Neuronal stem cell (in vitro differentiated cells): ENCODE data around the gene GPATCH4.
"Not testable (repeated sequence)": the region's sequence is repeated elsewhere in the genome, so short reads cannot be mapped to it uniquely, and the experiment has no call there.

Source experiments
- DNase-seq: peaks from one replicate; pipeline ENCODE4 v3.0.0-alpha.2; 2013; ENCODE audit warnings: low spot score
- H2AFZ ChIP-seq: one replicate; pipeline ENCODE4 v1.6.1; 2013; ENCODE audit warnings: mild to moderate bottlenecking, low read length, inconsistent platforms
- H2AK5ac ChIP-seq: 2 replicates; pipeline ENCODE4 v1.6.1; 2013; ENCODE audit warnings: low read depth, mild to moderate bottlenecking, inconsistent platforms, low read length, moderate library complexity, mixed read lengths
- H2BK120ac ChIP-seq: 2 replicates; pipeline ENCODE4 v1.6.1; 2013; ENCODE audit warnings: low read depth, mild to moderate bottlenecking, inconsistent platforms, low read length, moderate library complexity, mixed read lengths
- H2BK12ac ChIP-seq: one replicate; pipeline ENCODE4 v1.6.1; 2013; ENCODE audit warnings: low read length, inconsistent platforms
- H2BK15ac ChIP-seq: 2 replicates; pipeline ENCODE4 v1.6.1; 2013; ENCODE audit warnings: mild to moderate bottlenecking, low read length, inconsistent platforms, mixed read lengths
- H2BK5ac ChIP-seq: one replicate; pipeline ENCODE4 v1.6.1; 2013; ENCODE audit warnings: inconsistent platforms, mild to moderate bottlenecking, low read length, moderate library complexity
- H3K14ac ChIP-seq: one replicate; pipeline ENCODE4 v1.6.1; 2013; ENCODE audit warnings: low read length, inconsistent platforms
- H3K18ac ChIP-seq: 2 replicates; pipeline ENCODE4 v1.6.1; 2013; ENCODE audit warnings: low read length, inconsistent platforms
- H3K23ac ChIP-seq: 2 replicates; pipeline ENCODE4 v1.6.1; 2013; ENCODE audit warnings: low read depth, mild to moderate bottlenecking, mixed read lengths, low read length, inconsistent platforms; ENCODE audit not compliant: poor library complexity
- H3K27ac ChIP-seq: replicated peaks from 3 replicates; pipeline ENCODE4 v1.5.1; 2013; ENCODE audit warnings: low read length, inconsistent platforms
- H3K27me3 ChIP-seq, 3 experiments: 2 replicates each; pipeline ENCODE4 v1.6.1; 2013; ENCODE audit warnings: low read length in 3 of 3, mild to moderate bottlenecking in 2 of 3, inconsistent platforms in 1 of 3, low read depth in 1 of 3, mixed read lengths in 1 of 3, moderate library complexity in 1 of 3; ENCODE audit not compliant: control insufficient read depth in 3 of 3, insufficient read depth in 3 of 3
- H3K36me3 ChIP-seq, 2 donors: replicated peaks in 1 of 2; 2 replicates each; pipeline ENCODE4 v1.6.1; 2013; ENCODE audit warnings: low read length in 2 of 2; ENCODE audit not compliant: control insufficient read depth in 2 of 2, insufficient read depth in 2 of 2
- H3K4ac ChIP-seq: 2 replicates; pipeline ENCODE4 v1.6.1; 2013; ENCODE audit warnings: inconsistent platforms, mild to moderate bottlenecking, low read length, moderate library complexity
- H3K4me1 ChIP-seq, 2 donors: 1 replicate in 1 of 2; 2 replicates in 1 of 2; pipeline ENCODE4 v1.6.1; 2013; ENCODE audit warnings: low read length in 2 of 2, low read depth in 1 of 2; ENCODE audit not compliant: control insufficient read depth in 2 of 2, insufficient read depth in 1 of 2
- H3K4me2 ChIP-seq: one replicate; pipeline ENCODE4 v1.6.1; 2013; ENCODE audit warnings: mild to moderate bottlenecking, low read length, inconsistent platforms; ENCODE audit not compliant: insufficient read depth, poor library complexity, severe bottlenecking
- H3K4me3 ChIP-seq, 2 donors: 2 replicates each; pipeline ENCODE4 v1.5.1; 2013; ENCODE audit warnings: low read length in 2 of 2, mild to moderate bottlenecking in 2 of 2, inconsistent platforms in 1 of 2, moderate library complexity in 1 of 2
- H3K79me1 ChIP-seq: one replicate; pipeline ENCODE4 v1.6.1; 2013; ENCODE audit warnings: low read depth, mild to moderate bottlenecking, inconsistent platforms, low read length, moderate library complexity
- H3K9ac ChIP-seq: one replicate; pipeline ENCODE4 v1.6.1; 2013; ENCODE audit warnings: mild to moderate bottlenecking, low read depth, low read length, inconsistent platforms; ENCODE audit not compliant: poor library complexity
- H3K9me3 ChIP-seq, 2 donors: replicated peaks in 1 of 2; 2 replicates each; pipeline versions ENCODE3 to v1.6.1; 2013; ENCODE audit warnings: low read length in 2 of 2, mild to moderate bottlenecking in 2 of 2, inconsistent platforms in 1 of 2, low read depth in 1 of 2, mixed read lengths in 1 of 2, moderate library complexity in 1 of 2; ENCODE audit not compliant: control insufficient read depth in 2 of 2, insufficient read depth in 1 of 2
- H4K8ac ChIP-seq: one replicate; pipeline ENCODE4 v1.6.1; 2013; ENCODE audit warnings: low read depth, mild to moderate bottlenecking, inconsistent platforms, low read length, moderate library complexity
- H4K91ac ChIP-seq: one replicate; pipeline ENCODE4 v1.6.1; 2013; ENCODE audit warnings: low read length, low read depth, mild to moderate bottlenecking, inconsistent platforms; ENCODE audit not compliant: poor library complexity
- WGBS, 2 donors: extraction: QIAGEN DNeasy Blood & Tissue Kit; methylation state at CpG; one replicate each; pipeline ENCODE4 v1.1.7; 2013; ENCODE audit warnings: missing lambda C conversion rate in 2 of 2, mixed read lengths in 1 of 2; ENCODE audit not compliant: insufficient read length in 2 of 2, insufficient replicate concordance in 1 of 2; ENCODE audit errors: extremely low coverage in 2 of 2; 5-methylcytosine and 5-hydroxymethylcytosine counted together

GPATCH4 gene

GRCh38 chr1:156587927-156588326 is 13.4 kb downstream of the GPATCH4 start:
- not testable (repeated sequence) for H2BK12ac ChIP-seq, H3K23ac ChIP-seq, H3K18ac ChIP-seq, H3K4ac ChIP-seq, H3K9me3 ChIP-seq, H2AFZ ChIP-seq, H2BK15ac ChIP-seq, H3K4me2 ChIP-seq, H3K14ac ChIP-seq, H4K8ac ChIP-seq, H3K36me3 ChIP-seq, H3K9ac ChIP-seq, H4K91ac ChIP-seq, H3K4me3 ChIP-seq, H3K27ac ChIP-seq, H3K79me1 ChIP-seq, H2BK5ac ChIP-seq, H3K4me1 ChIP-seq, H2AK5ac ChIP-seq, H2BK120ac ChIP-seq, DNase-seq
- WGBS, 2 donors = no CpG with 5 or more reads among the region's 8 CpGs
- H3K27me3 ChIP-seq = peaks cover 0 to 32% (median 2%) of the 10 kb centered on the region in 3 experiments

DNA sequence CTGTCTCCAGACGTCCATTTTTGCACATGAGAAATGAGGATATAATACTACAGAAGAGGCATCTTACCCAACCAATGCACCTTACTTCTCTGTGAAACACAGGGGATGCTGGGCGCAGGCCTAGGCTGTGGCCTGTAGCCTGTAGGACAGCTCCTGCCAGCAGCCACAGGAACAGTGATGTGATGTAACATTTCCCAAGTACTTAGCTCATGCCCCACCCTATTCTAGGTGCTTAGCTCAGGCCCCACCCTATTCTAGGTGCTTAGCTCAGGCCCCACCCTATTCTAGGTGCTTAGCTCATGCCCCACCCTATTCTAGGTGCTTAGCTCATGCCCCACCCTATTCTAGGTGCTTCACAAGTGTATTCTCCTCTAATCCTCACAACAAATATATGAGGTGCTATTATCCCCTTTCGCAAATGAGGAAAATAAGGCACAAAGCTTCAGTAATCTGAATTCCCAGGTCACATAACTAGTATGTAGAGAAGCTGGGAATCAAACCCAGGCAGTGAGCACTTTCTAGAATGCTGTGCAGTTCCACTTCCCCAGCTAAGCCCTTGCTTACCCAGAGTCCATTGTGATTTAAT is 14.3 kb downstream of the GPATCH4 start:
- Histone ChIP-seq H3K27me3 (peaks cover 0 to 42% (median 2%) of the 10 kb centered on the region in 3 experiments), H2BK12ac (no peak overlapping the region), H3K4me1 (peaks cover 0 to 1% of the 10 kb centered on the region in 2 donors), H3K4me3 (no peak overlapping the region), H2AFZ (no peak overlapping the region), H3K4me2 (no peak overlapping the region), H3K14ac (no peak overlapping the region), H3K27ac (no peak overlapping the region), H2BK15ac (no peak overlapping the region), H3K9me3 (no peaks in the 10 kb centered on the region), H2BK5ac (no peak overlapping the region), H3K9ac (no peak overlapping the region), H3K36me3 (no peaks in the 10 kb centered on the region), H4K91ac (no peak overlapping the region), H2AK5ac (no peak overlapping the region), H3K4ac (no peak overlapping the region), H3K23ac (no peak overlapping the region), H2BK120ac (no peak overlapping the region), H3K79me1 (peaks cover 1% of the 10 kb centered on the region), H3K18ac (no peak overlapping the region), H4K8ac (no peak overlapping the region)
- no CpG with 5 or more reads among the region's 3 CpGs for WGBS, 2 donors
- no peak for DNase-seq

DNA sequence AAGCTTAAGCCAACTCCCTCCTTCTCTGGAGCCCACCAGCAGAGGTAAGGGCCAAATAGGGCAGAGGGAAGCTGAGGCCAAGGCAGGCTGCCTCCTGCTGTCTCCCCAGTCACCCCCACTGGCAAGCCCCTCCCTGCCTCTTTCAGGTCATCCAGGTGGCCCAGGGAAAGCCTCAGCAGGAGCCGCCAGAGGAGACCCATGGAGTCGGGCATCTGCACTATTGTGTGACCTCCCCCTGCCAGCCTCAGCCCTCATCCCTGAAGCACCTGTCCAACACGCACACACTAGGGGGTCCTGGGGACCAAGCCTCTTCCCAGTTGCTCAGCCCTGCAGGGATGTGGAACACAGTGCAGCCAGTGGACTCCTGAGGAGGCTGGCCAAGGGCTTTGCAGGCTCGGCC is 15.0 kb downstream of the GPATCH4 start:
- H3K18ac ChIP-seq = no peak overlapping the region
- no peak overlapping the region for H2BK15ac ChIP-seq
- no peak overlapping the region for H3K23ac ChIP-seq
- no peak overlapping the region for H3K27ac ChIP-seq
- no peak overlapping the region for H4K8ac ChIP-seq
- H3K4me1 ChIP-seq = peaks cover 0 to 1% of the 10 kb centered on the region in 2 donors
- no peak overlapping the region for H3K9ac ChIP-seq
- no CpG with 5 or more reads among the region's 4 CpGs for WGBS, 2 donors
- no peak overlapping the region for H2BK12ac ChIP-seq
- no peaks in the 10 kb centered on the region for H3K79me1 ChIP-seq
- H3K4ac ChIP-seq = no peak overlapping the region
- H3K9me3 ChIP-seq = no peaks in the 10 kb centered on the region
- no peak for DNase-seq
- H2AK5ac ChIP-seq = no peak overlapping the region
- no peak overlapping the region for H4K91ac ChIP-seq
- no peak overlapping the region for H2BK120ac ChIP-seq
- H3K4me2 ChIP-seq = no peak overlapping the region
- no peaks in the 10 kb centered on the region for H3K36me3 ChIP-seq
- H3K14ac ChIP-seq = no peak overlapping the region
- H2AFZ ChIP-seq = no peak overlapping the region
- no peak overlapping the region for H2BK5ac ChIP-seq
- H3K27me3 ChIP-seq = peaks cover 0 to 48% (median 2%) of the 10 kb centered on the region in 3 experiments
- H3K4me3 ChIP-seq = no peak overlapping the region

- Histone ChIP-seq H3K14ac (no peak overlapping the region), H2AK5ac (peak overlapping the region; percentile 65), H4K8ac (no peak overlapping the region), H3K27ac (no peak overlapping the region), H2BK15ac (peak overlapping the region; percentile 67), H3K18ac (no peak overlapping the region), H3K4ac (no peak overlapping the region), H3K9ac (no peak overlapping the region), H4K91ac (no peak overlapping the region), H3K79me1 (no peaks in the 10 kb centered on the region), H3K4me1 (peaks cover 0 to 1% of the 10 kb centered on the region in 2 donors), H2BK5ac (no peak overlapping the region), H2BK12ac (no peak overlapping the region), H2BK120ac (no peak overlapping the region), H3K23ac (no peak overlapping the region), H3K4me3 (no peak overlapping the region), H2AFZ (no peak overlapping the region), H3K27me3 (peaks cover 0 to 59% (median 2%) of the 10 kb centered on the region in 3 experiments), H3K36me3 (no peaks in the 10 kb centered on the region), H3K4me2 (no peak overlapping the region), H3K9me3 (no peaks in the 10 kb centered on the region)
- no peak for DNase-seq
- WGBS, 2 donors = no CpG with 5 or more reads among the region's 11 CpGs
These were observed 16.5 kb downstream of the GPATCH4 start for GRCh38 chr1:156584813-156585212.
